ENCODE measurements around the gene SMAD6.

SMAD6 gene

GRCh38 chr15:66802025-66803001, 100.3 kb downstream of the SMAD6 start:
- H3K9me3 ChIP-seq (ENCODE audit: control insufficient read depth, insufficient read depth, low read depth, low read length) = no peaks in the 10 kb centered on the region
- H3K36me3 ChIP-seq (ENCODE audit: control insufficient read depth in 2 of 2, insufficient read depth in 1 of 2, low read length in 2 of 2) = no peaks in the 10 kb centered on the region
- H3K27ac ChIP-seq (ENCODE audit: extremely low read depth, low read depth, low read length) = peak overlapping the region; percentile 68; the same call in 1 of the 2 replicates
- no peak overlapping the region for H3K4me3 ChIP-seq (ENCODE audit: low read depth, low read length)
- peaks cover 10% of the 10 kb centered on the region for H3K4me1 ChIP-seq (ENCODE audit: control insufficient read depth, insufficient read depth, low read length)
- POLR2A ChIA-PET = interaction anchor here (0.8 to 1.5 kb wide), 4 partner anchors 15 to 416 kb away, joined by 3 to 6 read pairs (median 4); partner anchors contain the start of gene MAP2K1
- CTCF ChIA-PET = interaction anchor here (0.5 to 1.5 kb wide), 5 partner anchors 36 to 1818 kb away, joined by 3 to 6 read pairs (median 4); no protein-coding TSS in a partner anchor
- TF ChIP-seq ZNF280C (tag by site-specific recombination; IDR thresholded peaks at IDR 0.05) = no peak
- no peak for TF ChIP-seq ZNF76 (tag by site-specific recombination; IDR thresholded peaks at IDR 0.05; ENCODE audit: borderline replicate concordance, low read depth)
- TF ChIP-seq MEIS1 (CRISPR knock-in tag; IDR thresholded peaks at IDR 0.05; ENCODE audit: borderline replicate concordance) = no peak
- no peak for TF ChIP-seq PATZ1 (tag by site-specific recombination; IDR thresholded peaks at IDR 0.05)
- no peak for TF ChIP-seq ZNF214 (tag by site-specific recombination; IDR thresholded peaks at IDR 0.05; ENCODE audit: borderline replicate concordance)
- TF ChIP-seq ZNF202 (tag by site-specific recombination; IDR thresholded peaks at IDR 0.05; ENCODE audit: borderline replicate concordance) = no peak
- peak; percentile 71; the same call in 1 of the 2 replicates for TF ChIP-seq ZNF692 (tag by site-specific recombination; IDR thresholded peaks at IDR 0.05)
- TF ChIP-seq PRDM1 (tag by site-specific recombination; IDR thresholded peaks at IDR 0.05) = peak; percentile 43; the same call in 1 of the 2 replicates
- TF ChIP-seq ZNF624 (tag by site-specific recombination; IDR thresholded peaks at IDR 0.05) = no peak
- TF ChIP-seq ZNF707 (tag by site-specific recombination; IDR thresholded peaks at IDR 0.05) = no peak
- peak; percentile 76 for TF ChIP-seq ZFHX2 (tag by site-specific recombination; conservative IDR thresholded peaks at IDR 0.05)
- TF ChIP-seq ZNF555 (tag by site-specific recombination; conservative IDR thresholded peaks at IDR 0.05) = no peak
- TF ChIP-seq PRDM4 (tag by site-specific recombination; IDR thresholded peaks at IDR 0.05) = no peak
- TF ChIP-seq OVOL3 (tag by site-specific recombination; IDR thresholded peaks at IDR 0.05) = no peak
- TF ChIP-seq ZBTB49 (tag by site-specific recombination; IDR thresholded peaks at IDR 0.05; ENCODE audit: low read depth) = no peak
- TF ChIP-seq GLIS1 (tag by site-specific recombination; IDR thresholded peaks at IDR 0.05) = no peak
- 0 out of 2 replicates have a peak, but pooled peaks have one; percentile 28 for TF ChIP-seq ZBTB48 (tag by site-specific recombination; IDR thresholded peaks at IDR 0.05)
- TF ChIP-seq ZNF747 (tag by site-specific recombination; IDR thresholded peaks at IDR 0.05) = no peak
- peak; percentile 72 for TF ChIP-seq EGR2 (tag by site-specific recombination; IDR thresholded peaks at IDR 0.05; ENCODE audit: low read depth)
- TF ChIP-seq TSHZ1 (tag by site-specific recombination; IDR thresholded peaks at IDR 0.05; ENCODE audit: borderline replicate concordance) = no peak
- 0 out of 2 replicates have a peak, but pooled peaks have one; percentile 40 for TF ChIP-seq ZFP69B (tag by site-specific recombination; IDR thresholded peaks at IDR 0.05)
